Activated T-cell treated with anti-CD3 and anti-CD28 coated beads for 24 hours (primary cell): ENCODE data around the gene LSS.
"Not testable (repeated sequence)": the region's sequence is repeated elsewhere in the genome, so short reads cannot be mapped to it uniquely, and the experiment has no call there.

Experiments used
- DNase-seq: peaks from one replicate; pipeline ENCODE4 v3.0.0-alpha.2; 2020; ENCODE audit warnings: low read depth

LSS gene

DNA sequence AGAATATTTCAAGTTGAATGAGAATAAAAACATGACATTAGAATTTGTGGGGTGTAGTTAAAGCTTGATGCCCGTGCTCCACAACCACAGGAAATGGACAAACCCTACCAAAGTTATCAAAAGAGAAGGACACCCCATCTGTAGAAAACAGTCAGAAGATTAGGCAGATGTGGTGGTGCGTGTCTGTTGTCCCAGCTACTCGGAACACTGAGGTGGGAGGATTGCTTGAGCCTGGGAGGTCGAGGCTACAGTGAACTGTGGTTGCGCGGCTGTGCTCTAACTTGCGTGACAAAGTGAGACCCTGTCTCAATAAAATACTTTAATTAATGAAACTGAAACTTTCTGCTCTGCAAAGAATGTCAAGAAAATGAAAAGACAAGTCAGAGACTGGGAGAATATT is 42.9 kb downstream of the LSS start:
- DNase-seq = no peak

- peak; percentile 65 for DNase-seq
Observed at GRCh38 chr21:46184625-46185555, 43.7 kb downstream of the LSS start.

DNA sequence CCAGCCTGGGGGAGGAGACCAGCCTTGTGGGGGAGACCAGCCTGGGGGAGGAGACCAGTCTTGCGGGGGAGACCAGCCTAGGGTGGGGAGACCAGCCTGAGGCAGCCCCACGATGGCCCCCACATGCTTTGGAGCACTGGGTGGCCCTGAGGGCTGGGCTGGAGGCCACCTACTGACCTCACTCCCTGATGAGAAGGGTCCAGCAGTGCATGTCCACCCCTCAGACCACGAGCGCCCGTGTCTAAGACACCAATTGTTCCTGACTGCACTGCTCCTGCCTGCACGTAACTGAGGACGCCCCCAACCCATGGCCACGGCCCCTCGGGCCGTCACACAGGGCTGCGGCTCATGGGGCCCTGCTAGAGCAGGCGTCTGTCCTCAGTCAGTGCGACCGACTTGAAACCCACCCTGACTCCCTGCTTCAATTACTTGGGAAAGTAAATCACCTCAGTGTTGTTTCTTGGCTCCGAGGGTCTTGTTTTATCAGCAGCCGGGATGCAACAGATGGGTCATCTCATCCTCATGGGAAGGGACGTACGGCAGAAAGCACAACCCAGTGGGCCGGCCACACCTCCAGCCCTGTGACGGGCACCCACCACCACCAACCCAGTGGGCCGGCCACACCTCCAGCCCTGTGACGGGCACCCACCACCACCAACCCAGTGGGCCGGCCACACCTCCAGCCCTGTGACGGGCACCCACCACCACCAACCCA is 44.5 kb downstream of the LSS start, which contains the start of gene SPATC1L:
Gene SPATC1L, minus strand, starts transcription at position 550 of the 715 bp plus-strand sequence. CDS start 1,643 bp downstream, outside the sequence.
- peak; percentile 41 for DNase-seq

GRCh38 chr21:46183337-46183909 is 45.2 kb downstream of the LSS start:
- not testable (repeated sequence) for DNase-seq

DNA sequence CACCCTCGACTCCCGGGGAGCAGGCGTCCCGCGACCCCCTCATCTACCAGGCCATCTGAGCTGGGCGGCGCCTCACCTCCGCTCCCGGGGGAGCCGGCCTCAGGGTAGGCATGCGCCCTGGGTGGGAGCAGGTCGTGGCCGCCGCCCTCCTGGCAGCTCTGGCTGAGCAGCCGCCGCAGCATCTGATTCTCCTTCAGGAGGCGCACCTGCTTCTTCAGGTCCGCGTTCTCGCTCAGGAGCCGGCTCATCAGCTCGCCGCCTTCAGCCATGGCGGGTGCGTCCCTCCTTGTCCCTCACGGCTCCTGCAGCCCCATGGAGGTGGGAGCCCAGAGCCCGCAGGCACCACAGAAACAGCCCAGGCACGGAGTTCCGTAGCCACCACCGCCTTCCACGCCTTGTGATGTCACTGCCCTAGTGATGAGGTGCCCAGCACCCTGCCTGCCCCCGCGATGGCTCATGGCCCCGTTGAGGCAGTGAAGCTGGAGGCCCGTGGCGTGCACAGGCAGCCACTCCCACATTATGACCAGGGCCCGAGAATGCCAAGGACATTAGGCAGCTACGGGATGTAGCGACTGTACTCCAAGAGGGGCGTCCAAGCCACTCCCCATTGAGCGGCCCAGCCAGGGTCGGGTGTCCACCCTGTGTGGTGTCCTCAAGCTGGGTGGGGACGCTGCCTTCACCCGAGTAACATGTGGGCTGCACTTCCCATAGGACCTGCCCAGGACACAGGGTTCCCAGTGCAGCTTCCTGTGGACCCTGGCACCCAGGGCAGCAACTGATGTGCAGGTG is 45.8 kb downstream of the LSS start:
- no peak for DNase-seq

GRCh38 chr21:46181953-46182547 is 46.5 kb downstream of the LSS start:
- no peak for DNase-seq

- no peak for DNase-seq
Observed at GRCh38 chr21:46181436-46181835, 47.1 kb downstream of the LSS start.

DNA sequence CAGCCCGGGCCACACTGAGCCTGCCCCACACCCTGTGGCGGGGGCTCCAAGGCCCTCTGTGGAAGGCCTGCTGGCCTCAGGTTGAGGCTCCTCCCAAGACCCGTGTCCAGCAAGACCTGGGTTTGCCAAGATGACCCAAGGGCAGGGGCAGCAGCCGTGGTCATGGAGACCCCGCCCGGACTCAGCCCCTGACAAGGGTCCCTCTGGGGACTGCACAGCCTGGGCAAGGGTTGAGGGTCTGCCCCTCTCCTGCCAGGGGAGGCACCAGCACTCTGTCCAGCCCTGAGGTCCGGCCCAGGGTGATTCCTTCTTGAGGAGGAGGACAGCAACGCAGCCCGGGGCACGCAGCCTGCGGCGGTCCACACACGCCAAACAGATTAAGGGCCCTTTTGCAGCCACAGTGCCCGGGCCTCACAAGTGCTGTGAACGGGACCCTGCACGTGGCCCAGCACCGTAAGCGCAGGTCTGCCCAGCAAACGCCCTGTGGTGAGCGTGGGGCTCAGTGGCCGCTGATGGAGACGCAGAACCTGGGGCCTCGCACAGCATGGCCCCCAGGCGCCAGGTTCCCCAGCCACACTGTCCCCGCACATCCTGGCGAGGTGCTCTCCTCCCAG is 47.7 kb downstream of the LSS start:
- no peak for DNase-seq

DNA sequence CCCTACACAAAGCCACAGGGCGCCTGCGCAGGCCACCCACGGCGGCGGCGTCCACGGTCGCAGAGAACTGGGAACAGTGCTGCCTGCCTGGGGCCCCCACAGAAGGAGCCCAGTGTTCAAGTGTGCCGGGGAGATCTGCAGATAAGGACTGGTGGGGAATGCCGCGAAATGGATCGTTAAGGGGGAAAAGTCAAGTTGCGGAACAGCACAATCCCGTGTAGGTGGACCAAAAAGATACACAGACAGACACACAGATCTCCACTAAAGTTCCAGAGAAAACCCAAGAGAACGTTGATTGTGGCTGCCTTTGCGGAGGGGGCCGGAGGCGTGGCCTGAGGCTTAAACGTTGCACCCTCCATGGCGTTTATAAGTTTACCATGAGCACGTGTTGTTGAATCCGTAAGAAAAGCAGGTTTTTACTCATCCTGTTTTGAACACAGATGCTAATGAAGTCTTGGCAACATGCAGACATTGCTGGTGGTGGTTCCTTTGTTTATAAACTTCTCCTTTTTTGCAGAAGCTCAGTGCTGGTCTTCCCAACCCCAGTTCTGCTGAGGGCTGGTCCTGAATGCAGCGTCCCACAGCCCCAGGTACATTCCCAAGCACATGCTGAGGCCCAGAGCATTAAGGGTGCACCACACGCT is 48.4 kb downstream of the LSS start:
- DNase-seq = no peak

GRCh38 chr21:46179708-46180078 is 48.9 kb downstream of the LSS start:
- no peak for DNase-seq

GRCh38 chr21:46178961-46179360 is 49.6 kb downstream of the LSS start:
- no peak for DNase-seq

DNA sequence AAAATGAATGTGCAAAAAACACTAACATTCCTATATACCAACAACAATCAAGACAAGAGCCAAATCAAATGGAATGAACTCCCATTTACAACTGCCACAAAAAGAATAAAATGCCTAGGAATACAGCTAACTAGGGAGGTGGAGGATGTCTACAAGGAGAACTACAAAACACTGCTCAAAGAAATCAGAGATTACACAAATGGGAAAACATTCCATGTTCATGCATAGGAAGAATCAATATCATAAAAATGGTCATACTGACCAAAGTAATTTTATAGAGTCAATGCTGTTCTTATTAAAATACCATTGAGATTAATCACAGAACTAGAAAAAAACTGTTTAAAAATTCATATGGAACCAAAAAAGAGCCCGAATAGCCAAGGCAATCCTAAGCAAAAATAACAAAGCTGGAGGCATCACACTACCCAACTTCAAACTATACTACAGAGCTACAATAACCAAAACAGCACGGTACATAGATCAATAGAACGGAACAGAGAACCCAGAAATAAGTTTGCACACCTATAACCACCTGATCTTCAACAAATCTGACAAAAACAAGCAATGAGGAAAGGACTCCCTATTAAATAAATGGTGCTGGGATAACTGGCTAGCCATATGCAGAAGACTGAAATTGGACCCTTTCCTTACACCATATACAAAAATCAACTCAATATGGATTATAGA is 52.0 kb downstream of the LSS start:
- not testable (repeated sequence) for DNase-seq

- DNase-seq = no peak
Observed at GRCh38 chr21:46173573-46173972, 55.0 kb downstream of the LSS start.

DNA sequence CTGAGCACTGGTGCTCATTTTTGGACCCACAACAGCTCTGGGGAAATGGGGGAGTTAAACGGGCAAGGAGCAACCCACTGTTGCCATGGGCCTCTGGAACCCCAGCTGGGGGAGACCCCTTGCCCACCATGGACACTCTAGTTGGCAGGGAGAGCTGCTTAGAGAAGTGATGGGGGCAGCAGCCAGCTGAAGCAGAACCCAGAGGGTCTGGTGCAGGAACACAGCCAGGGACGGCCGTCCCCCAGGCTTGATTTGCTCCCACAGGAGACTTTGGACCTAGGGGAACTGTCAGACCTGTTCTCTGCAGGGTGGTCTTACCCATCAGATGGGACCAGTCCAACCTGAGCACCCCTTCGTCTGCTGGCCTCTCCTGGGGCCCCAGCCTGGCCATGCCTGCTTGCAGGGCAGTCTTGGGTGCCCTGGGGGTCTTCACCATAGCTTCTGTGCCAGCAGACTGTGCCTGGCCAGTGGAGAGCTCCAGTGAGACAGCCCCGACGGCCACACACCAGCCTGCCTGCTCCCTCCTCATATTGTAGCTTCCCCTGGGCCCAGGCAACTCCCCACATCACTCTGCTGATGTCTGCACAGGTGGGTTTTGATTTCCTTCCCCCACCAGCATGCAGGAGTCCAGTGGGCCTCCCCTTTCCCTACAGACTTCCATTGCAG is 55.6 kb downstream of the LSS start:
- DNase-seq = no peak

DNA sequence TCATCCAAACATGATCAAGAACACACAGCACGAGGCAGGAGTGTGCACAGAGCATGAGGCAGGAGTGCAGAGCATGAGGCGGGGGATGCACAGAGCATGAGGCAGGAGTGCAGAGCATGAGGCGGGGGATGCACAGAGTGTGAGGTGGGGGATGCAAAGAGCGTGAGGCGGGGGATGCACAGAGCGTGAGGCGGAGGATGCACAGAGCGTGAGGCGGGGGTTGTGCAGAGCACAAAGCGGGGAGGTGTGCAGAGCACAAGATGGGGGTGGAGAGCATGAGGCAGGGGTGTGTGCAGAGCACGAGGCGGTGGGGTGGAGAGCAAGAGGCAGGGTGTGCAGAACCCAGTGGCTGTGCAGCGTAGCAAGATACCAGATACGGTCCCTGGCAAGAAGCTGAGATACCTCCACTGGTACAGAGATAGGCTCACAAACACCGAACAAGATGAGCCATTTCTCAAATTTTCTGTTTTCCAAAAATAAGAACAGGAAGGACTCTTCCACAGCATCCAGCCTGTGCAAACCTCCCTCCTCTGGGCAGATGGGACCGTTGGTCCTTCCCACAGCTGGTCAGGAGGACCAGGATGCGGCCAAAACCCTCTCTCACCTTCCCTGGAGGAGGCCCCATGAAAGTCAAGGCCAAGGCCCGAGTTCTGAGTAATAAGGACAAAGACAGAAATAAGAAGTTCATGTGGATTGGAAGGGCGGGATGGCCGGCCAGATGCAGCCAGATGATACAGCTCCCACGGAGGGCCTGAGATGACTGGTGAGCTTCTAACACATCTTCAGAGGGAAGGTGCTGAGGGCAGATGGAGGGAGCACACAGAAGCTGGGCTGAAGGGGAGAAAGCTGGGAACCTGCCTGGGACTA is 56.3 kb downstream of the LSS start:
- DNase-seq = no peak

DNA sequence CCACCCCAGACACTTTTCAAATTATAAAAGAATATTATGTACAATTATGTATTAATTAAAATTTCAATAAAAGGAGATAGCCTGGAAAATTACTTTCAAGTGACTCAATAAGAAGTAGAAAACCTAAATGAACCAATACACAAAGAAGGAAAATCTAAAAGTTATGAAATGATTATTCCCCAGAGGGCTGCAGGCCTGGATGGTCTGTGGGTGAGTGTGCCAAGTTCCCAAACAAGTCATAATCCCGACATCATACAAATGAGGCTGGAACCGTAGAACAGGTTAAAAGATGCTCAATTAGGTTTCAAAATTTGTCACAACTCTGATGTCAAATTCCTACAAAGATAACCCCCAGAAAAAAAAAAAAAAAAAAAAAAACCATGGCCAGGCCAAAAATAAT is 57.0 kb downstream of the LSS start:
- DNase-seq = no peak

DNA sequence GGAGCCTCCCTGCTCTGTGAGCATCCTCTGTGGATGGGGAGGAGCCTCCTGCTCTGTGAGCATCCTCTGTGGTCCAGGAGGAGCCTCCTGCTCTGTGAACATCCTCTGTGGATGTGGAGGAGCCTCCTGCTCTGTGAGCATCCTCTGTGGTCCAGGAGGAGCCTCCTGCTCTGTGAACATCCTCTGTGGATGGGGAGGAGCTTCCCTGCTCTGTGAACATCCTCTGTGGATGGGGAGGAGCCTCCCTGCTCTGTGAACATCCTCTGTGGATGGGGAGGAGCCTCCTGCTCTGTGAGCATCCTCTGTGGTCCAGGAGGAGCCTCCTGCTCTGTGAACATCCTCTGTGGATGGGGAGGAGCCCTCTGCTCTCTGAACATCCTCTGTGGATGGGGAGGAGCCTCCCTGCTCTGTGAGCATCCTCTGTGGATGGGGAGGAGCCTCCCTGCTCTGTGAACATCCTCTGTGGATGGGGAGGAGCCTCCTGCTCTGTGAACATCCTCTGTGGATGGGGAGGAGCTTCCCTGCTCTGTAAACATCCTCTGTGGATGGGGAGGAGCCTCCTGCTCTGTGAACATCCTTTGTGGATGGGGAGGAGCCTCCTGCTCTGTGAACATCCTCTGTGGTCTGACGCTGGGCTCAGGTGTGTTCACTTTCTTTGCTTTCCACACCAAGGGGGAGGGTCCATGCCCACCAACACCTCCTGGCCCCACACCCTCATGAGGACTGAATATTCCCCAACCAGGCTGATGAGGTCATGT is 58.0 kb downstream of the LSS start:
- not testable (repeated sequence) for DNase-seq
